ENCODE data around the gene DCPS. TPM values are rescaled to one million over a fixed set of nuclear protein-coding genes. Genes with fewer than 3 reads are reported as not detected.
"Not testable (repeated sequence)": the region's sequence is repeated elsewhere in the genome, so short reads cannot be mapped to it uniquely, and the experiment has no call there.

The DCPS gene
- total and polyA plus RNA-seq, 2 experiments from 2014 or later: 12.1 to 26.1 TPM

DNA sequence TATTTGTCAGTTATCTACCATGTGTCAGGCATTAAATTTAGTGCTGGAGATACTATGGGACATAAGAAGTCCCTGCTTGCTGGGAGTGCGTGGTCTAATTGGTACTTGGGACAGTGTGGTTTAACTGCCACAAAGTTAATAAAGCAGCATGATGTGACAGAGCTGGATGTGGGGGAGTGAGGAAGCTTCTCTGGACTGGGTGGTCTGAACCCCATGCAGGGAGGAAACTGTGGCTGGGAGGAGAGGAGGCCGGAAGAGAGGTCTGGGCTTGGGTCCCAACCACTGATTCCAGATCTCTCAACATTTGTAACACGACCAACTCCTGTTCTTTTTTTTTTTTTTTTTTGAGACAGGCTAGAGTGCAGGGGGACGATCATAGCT, 88.8 kb downstream of the DCPS start:
- Histone ChIP-seq H3K4me2 (ENCODE audit: unreplicated experiment) (no peak overlapping the region), H2AFZ (no peak overlapping the region), H3K4me1 (ENCODE audit: insufficient read depth) (peaks cover 10% of the 10 kb centered on the region), H3K9me2 (ENCODE audit: insufficient read depth) (no peaks in the 10 kb centered on the region), H3K27ac (no peak overlapping the region), H3K9me3 (ENCODE audit: low read depth) (no peaks in the 10 kb centered on the region), H3K27me3 (replicated peaks; ENCODE audit: insufficient read depth) (no peaks in the 10 kb centered on the region), H3F3A (ENCODE audit: insufficient read depth) (no peaks in the 10 kb centered on the region), H3K36me3 (ENCODE audit: low read depth) (no peaks in the 10 kb centered on the region), H4K20me1 (ENCODE audit: insufficient read depth) (0 out of 2 replicates have a peak, but pooled peaks cover 5% of the 10 kb centered on the region), H3K9ac (no peak overlapping the region), H3K4me3 (no peak overlapping the region), H3K79me2 (ENCODE audit: insufficient read depth) (peaks cover 84% of the 10 kb centered on the region)
- TF ChIP-seq EZH2 (IDR thresholded peaks at IDR 0.05; ENCODE audit: insufficient read depth, poor library complexity, severe bottlenecking) (no peak), EZH2phosphoT487 (IDR thresholded peaks at IDR 0.05; ENCODE audit: insufficient read depth, low read depth) (no peak)
- in situ Hi-C loops (cut with MboI): no loop called here
- WGBS, 2 experiments (ENCODE audit: low coverage in 1 of 2, low lambda C conversion rate in 2 of 2, missing lambda C conversion rate in 2 of 2): 31 to 45% methylated on average over 3 to 4 of the region's 4 CpGs
- DNase-seq: no peak

DNA sequence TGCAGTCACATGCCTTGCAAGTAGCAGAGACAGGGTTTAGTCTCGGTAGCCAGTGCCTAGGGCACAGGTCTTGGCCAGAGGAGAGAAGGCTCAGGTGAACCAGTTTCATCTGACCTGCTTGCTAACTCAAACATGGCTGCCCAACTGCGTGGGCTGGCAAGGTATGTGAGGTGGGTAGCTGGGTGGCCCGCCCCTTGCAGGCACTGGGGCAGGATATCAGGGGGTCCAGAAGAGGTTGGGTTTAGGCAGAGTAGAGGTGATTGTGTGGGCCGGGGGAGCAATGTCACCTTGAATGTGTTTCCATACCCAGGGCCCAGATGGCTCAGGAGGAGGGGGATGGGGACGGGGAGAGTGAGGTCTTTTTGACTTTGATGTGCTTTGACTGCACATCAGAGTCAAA, 89.3 kb downstream of the DCPS start:
- H3K9me3 ChIP-seq (ENCODE audit: low read depth): no peaks in the 10 kb centered on the region
- TF ChIP-seq EZH2 (IDR thresholded peaks at IDR 0.05; ENCODE audit: insufficient read depth, poor library complexity, severe bottlenecking) (no peak), EZH2phosphoT487 (IDR thresholded peaks at IDR 0.05; ENCODE audit: insufficient read depth, low read depth) (no peak)
- H3K79me2 ChIP-seq (ENCODE audit: insufficient read depth): peaks cover 84% of the 10 kb centered on the region
- WGBS, 2 experiments (ENCODE audit: low coverage in 1 of 2, low lambda C conversion rate in 2 of 2, missing lambda C conversion rate in 2 of 2): 74% methylated on average over 5 of the region's 5 CpGs
- no peaks in the 10 kb centered on the region for H3K9me2 ChIP-seq (ENCODE audit: insufficient read depth)
- no peaks in the 10 kb centered on the region for H3F3A ChIP-seq (ENCODE audit: insufficient read depth)
- no peak overlapping the region for H3K4me3 ChIP-seq
- DNase-seq: no peak
- no peak overlapping the region for H3K27ac ChIP-seq
- no peak overlapping the region for H3K9ac ChIP-seq
- no peaks in the 10 kb centered on the region for H3K36me3 ChIP-seq (ENCODE audit: low read depth)
- 0 out of 2 replicates have a peak, but pooled peaks cover 5% of the 10 kb centered on the region for H4K20me1 ChIP-seq (ENCODE audit: insufficient read depth)
- in situ Hi-C loops (cut with MboI): no loop called here
- H3K27me3 ChIP-seq (replicated peaks; ENCODE audit: insufficient read depth): no peaks in the 10 kb centered on the region
- H2AFZ ChIP-seq: no peak overlapping the region
- peaks cover 10% of the 10 kb centered on the region for H3K4me1 ChIP-seq (ENCODE audit: insufficient read depth)
- no peak overlapping the region for H3K4me2 ChIP-seq (ENCODE audit: unreplicated experiment)

DNA sequence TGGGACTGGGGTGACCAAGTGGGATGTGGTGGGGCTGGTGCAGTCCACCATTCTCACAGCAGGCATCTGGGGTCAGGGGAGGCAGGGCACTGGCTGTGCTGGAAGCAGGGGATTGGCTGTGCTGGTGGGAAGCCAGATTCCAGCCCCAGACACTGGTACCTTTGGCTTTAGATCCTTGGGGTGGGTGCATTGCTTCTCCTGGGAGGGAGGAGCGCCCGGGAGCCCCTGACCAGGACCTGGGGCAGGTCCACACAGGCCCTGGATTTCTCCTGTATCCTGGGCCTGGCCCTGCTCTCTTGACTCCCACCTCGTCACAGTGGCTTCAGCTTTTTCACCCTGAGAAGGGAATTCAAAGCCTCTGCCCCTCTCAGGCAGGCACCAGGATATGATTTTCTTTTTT, 90.2 kb downstream of the DCPS start:
- Histone ChIP-seq H3K9me2 (ENCODE audit: insufficient read depth) (no peaks in the 10 kb centered on the region), H3K9me3 (ENCODE audit: low read depth) (no peaks in the 10 kb centered on the region), H3K4me1 (ENCODE audit: insufficient read depth) (peaks cover 10% of the 10 kb centered on the region), H3K4me3 (no peak overlapping the region), H3K4me2 (ENCODE audit: unreplicated experiment) (no peak overlapping the region), H3K79me2 (ENCODE audit: insufficient read depth) (peaks cover 84% of the 10 kb centered on the region), H2AFZ (no peak overlapping the region), H3K27ac (no peak overlapping the region), H3K27me3 (replicated peaks; ENCODE audit: insufficient read depth) (no peaks in the 10 kb centered on the region), H3K36me3 (ENCODE audit: low read depth) (no peaks in the 10 kb centered on the region), H3F3A (ENCODE audit: insufficient read depth) (no peaks in the 10 kb centered on the region), H4K20me1 (ENCODE audit: insufficient read depth) (0 out of 2 replicates have a peak, but pooled peaks cover 5% of the 10 kb centered on the region), H3K9ac (no peak overlapping the region)
- in situ Hi-C loops (cut with MboI): no loop called here
- TF ChIP-seq EZH2phosphoT487 (IDR thresholded peaks at IDR 0.05; ENCODE audit: insufficient read depth, low read depth) (no peak), EZH2 (IDR thresholded peaks at IDR 0.05; ENCODE audit: insufficient read depth, poor library complexity, severe bottlenecking) (no peak)
- no peak for DNase-seq
- WGBS, 2 experiments (ENCODE audit: low coverage in 1 of 2, low lambda C conversion rate in 2 of 2, missing lambda C conversion rate in 2 of 2): 90 to 100% methylated on average over 2 to 3 of the region's 3 CpGs

DNA sequence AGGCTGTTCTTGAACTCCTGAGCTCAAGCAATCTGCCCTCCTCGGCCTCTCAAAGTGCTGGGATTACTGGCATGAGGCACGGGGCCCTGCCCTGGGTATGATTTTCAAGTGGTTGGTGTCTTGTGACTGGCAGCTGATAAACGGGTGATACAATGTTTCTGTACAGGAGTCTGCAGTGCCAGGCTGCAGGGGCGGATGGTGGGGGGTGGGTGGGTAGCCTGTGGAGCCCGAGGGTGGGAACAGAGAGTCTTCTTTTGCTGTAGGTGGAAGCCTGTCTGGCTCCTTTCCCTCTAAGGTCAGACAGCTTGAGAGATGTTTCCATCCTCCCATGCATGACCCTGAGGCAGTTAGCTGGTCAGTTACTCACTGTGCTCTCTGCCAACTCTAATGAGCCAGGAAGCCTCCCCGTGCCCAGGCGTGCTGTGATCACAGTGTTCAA, 90.8 kb downstream of the DCPS start:
- H3K4me3 ChIP-seq; H3K27me3 ChIP-seq (replicated peaks; ENCODE audit: insufficient read depth); H3F3A ChIP-seq (ENCODE audit: insufficient read depth); H3K27ac ChIP-seq; H4K20me1 ChIP-seq (ENCODE audit: insufficient read depth); H3K4me2 ChIP-seq (ENCODE audit: unreplicated experiment); H3K9me2 ChIP-seq (ENCODE audit: insufficient read depth); in situ Hi-C loops (cut with MboI); H2AFZ ChIP-seq; H3K9me3 ChIP-seq (ENCODE audit: low read depth); H3K9ac ChIP-seq; H3K36me3 ChIP-seq (ENCODE audit: low read depth): not testable (repeated sequence)
- H3K4me1 ChIP-seq (ENCODE audit: insufficient read depth): peaks cover 13% of the 10 kb centered on the region
- DNase-seq: peak; percentile 40
- peaks cover 78% of the 10 kb centered on the region for H3K79me2 ChIP-seq (ENCODE audit: insufficient read depth)
- 38 to 55% methylated on average over 4 to 6 of the region's 7 CpGs for WGBS, 2 experiments (ENCODE audit: low coverage in 1 of 2, low lambda C conversion rate in 2 of 2, missing lambda C conversion rate in 2 of 2)

Small RNA genes within 50 kb of the gene (small RNA-seq; reads per million reads assigned to genes)
- not detected for gene AP001318.3 (ENCODE audit: low read depth, low replicate concordance)

Other genes starting within 250 kb of the DCPS start
- 8.6 and 10.3 TPM in 2 replicates for gene CDON, start 241.2 kb upstream of the DCPS start, total RNA-seq (2014; rRNA removed; shearing (Covaris generic))
- gene CDON, start 241.2 kb upstream of the DCPS start, polyA plus RNA-seq (2016; fragmentation: Nextera tagmentation; extraction: Ambion mirVana): 2.2 and 2.7 TPM in 2 replicates
- 21.3 and 25.4 TPM in 2 replicates for gene RPUSD4, start 92.4 kb upstream of the DCPS start, total RNA-seq (2014; rRNA removed; shearing (Covaris generic))
- 12.0 and 12.1 TPM in 2 replicates for gene RPUSD4, start 92.4 kb upstream of the DCPS start, polyA plus RNA-seq (2016; fragmentation: Nextera tagmentation; extraction: Ambion mirVana)
- 23.1 and 25.4 TPM in 2 replicates for gene FAM118B, start 92.3 kb upstream of the DCPS start, total RNA-seq (2014; rRNA removed; shearing (Covaris generic))
- 29.5 and 30.5 TPM in 2 replicates for gene FAM118B, start 92.3 kb upstream of the DCPS start, polyA plus RNA-seq (2016; fragmentation: Nextera tagmentation; extraction: Ambion mirVana)
- 142 and 151 TPM in 2 replicates for gene SRPRA, start 35.2 kb upstream of the DCPS start, total RNA-seq (2014; rRNA removed; shearing (Covaris generic))
- 122 and 125 TPM in 2 replicates for gene SRPRA, start 35.2 kb upstream of the DCPS start, polyA plus RNA-seq (2016; fragmentation: Nextera tagmentation; extraction: Ambion mirVana)
- 14.1 and 22.0 TPM in 2 replicates for gene FOXRED1, start 34.9 kb upstream of the DCPS start, total RNA-seq (2014; rRNA removed; shearing (Covaris generic))
- gene FOXRED1, start 34.9 kb upstream of the DCPS start, polyA plus RNA-seq (2016; fragmentation: Nextera tagmentation; extraction: Ambion mirVana): 9.0 and 9.3 TPM in 2 replicates
- gene TIRAP, start 21.0 kb upstream of the DCPS start, total RNA-seq (2014; rRNA removed; shearing (Covaris generic)): 3.8 TPM in 2 replicates
- 2.8 and 3.2 TPM in 2 replicates for gene TIRAP, start 21.0 kb upstream of the DCPS start, polyA plus RNA-seq (2016; fragmentation: Nextera tagmentation; extraction: Ambion mirVana)
- 26.7 and 53.3 TPM in 2 replicates for gene ST3GAL4, start 51.6 kb downstream of the DCPS start, total RNA-seq (2014; rRNA removed; shearing (Covaris generic))
- gene ST3GAL4, start 51.6 kb downstream of the DCPS start, polyA plus RNA-seq (2016; fragmentation: Nextera tagmentation; extraction: Ambion mirVana): 27.3 and 30.5 TPM in 2 replicates